GM21390 (cell line): ENCODE measurements around the gene GMDS.
"Not testable (repeated sequence)": the region's sequence is repeated elsewhere in the genome, so short reads cannot be mapped to it uniquely, and the experiment has no call there.

Experiments used
- ATAC-seq: cut with Tn5 transposase; IDR thresholded peaks from one replicate; pipeline ENCODE4 v1.9.1; 2021; ENCODE audit not compliant: unreplicated experiment

The GMDS gene

DNA sequence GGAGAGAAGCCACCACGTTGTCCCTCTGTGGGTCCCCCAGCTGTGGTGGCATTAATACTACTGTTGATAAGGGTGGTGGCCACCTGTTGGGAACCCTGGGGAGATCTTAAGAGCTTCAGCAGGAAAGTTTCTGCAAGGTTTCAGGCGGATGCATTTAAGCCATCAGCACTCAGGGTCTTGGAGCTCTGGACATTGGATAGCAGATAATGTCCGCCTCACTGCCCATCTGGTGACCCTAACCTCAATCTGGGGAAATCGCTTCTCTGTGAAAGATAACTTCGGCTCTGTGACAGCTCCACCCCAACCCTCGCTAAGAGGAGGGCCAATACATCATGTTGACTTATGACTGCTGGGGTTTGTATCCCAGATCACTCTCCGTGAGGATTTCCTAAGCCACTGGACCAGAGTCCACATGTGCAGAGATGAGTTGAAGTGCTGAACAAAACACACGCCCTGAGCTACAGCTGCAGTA is 542.8 kb downstream of the GMDS start:
- no peak for ATAC-seq

DNA sequence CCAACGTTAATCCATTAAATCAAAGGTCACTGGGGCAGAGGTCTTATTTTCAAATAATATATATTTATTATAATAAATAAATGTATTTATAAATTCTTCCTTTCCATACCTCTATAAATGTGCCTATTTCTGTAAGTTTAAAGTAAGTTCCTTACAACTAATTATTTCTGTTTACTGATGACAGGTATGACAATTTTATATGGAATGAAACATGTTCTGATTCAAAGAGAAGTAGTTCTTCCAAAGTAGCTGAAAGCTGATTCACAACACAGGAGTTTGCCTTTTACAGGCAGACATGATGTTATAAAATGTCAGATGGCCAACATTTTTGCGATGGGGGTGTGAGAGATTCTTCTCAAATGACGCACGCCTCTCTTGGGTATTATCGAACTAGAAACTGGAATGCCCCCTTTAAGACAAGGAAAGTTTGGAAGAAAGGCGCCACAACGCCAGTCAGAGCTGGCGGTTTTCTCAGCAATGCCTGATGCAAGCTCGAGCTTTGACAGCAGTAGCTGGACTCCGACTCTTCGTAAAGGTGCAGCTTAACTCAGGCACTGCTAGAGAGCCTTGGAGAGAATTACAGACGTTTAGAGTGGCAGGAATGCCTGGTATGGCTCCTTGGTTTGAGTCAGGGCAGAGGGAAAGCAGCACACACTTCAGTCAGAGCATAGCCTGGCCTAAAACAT is 543.6 kb downstream of the GMDS start:
- ATAC-seq = no peak

DNA sequence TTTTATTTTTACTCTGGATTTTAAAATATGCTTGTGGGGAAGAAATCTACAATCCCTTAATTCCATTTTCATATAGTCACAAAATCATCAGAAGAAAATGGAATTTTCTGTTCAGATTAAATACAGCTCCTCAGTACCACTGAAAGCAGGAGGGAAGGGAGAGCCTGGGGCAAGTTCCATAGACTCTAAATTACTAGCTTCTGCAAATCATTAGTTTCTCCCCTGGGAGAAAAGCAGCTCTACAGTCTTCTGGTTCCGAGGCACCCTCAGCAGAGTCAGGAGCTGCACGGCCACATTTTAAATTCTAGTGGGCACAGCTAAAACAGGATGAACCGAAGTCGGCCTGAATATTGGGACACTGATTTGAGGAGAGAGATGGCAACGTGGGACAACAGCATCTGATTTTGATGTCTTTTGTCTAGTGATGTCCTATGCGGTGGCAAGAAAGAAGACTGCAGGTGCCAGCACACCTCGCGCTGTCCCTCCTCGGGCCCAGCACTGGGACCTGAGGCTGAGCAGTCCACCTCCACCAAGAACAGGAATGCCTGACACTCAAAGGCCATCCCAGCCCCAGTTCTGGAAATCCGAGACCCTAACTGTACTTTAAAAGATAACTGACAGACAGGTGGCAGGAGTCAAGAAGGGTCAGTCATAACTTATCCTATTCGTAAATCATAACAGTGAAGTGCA is 545.0 kb downstream of the GMDS start:
- no peak for ATAC-seq

DNA sequence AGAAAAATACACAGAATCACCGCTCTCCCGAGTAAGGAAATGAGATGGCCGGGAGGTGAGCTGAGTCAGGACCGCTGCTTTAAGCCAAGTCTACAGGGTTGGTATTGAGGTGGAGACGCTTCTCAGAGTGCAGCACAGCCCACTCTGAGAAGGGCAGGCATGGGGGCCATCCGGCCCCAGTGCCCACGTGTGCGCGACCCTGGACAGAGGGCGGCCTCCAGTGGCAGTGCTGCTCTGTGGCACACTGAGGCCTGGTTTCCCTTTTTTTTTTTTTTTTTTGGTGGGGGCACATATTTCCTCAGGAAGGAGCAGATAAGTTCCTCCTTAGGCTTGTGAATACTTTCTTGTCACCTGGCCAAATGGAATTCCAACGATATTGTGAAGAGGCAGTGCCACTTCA is 546.9 kb downstream of the GMDS start:
- ATAC-seq = no peak

DNA sequence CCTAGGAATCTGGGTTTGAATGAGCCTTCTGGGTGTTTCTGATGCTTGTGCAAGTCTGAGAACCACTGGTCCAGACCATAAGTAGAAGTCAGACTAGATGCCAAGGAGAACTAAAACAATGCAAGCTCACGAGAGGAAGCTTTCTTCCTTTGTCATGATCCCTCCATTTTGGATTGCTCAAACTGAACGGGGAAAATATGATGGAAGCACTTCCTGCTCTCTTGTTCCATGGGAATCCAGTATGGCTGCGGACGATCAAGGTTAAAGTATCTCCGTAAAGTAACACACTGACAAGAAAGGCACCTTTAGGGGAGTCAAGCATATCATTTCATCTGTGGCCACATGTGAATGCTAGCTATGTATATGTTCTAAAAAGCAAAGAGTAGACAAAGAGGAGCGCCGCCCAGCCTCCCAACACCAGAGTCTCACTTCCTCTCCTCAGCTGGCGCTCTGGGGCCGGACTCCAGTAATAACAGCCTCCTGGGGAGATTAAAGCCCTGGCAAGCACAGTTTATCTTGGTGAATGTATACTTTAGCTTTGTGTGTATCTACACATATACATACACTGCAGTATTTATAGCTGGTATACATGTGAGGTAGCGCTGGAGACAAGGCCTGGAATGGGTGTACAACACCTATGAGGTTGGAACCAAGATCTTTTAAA is 547.6 kb downstream of the GMDS start:
- no peak for ATAC-seq

DNA sequence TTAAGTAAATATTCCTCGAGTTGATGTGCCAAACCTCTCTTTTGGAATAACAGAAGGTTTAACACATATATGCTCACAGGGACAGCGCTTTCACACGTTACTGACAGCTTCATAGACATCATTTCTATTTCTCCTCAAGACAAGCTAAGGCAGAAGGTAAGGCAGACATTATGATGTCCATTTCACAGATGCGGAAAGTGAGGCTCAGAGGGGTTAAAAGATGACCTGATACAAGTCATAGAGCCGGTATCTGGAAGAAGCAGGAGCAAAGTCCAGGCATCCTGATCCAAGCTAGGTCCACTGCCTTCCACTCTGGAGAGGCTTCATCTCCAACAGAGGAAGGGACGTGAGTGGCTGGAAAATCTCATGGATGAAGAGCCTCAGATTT is 548.9 kb downstream of the GMDS start:
- ATAC-seq = no peak

DNA sequence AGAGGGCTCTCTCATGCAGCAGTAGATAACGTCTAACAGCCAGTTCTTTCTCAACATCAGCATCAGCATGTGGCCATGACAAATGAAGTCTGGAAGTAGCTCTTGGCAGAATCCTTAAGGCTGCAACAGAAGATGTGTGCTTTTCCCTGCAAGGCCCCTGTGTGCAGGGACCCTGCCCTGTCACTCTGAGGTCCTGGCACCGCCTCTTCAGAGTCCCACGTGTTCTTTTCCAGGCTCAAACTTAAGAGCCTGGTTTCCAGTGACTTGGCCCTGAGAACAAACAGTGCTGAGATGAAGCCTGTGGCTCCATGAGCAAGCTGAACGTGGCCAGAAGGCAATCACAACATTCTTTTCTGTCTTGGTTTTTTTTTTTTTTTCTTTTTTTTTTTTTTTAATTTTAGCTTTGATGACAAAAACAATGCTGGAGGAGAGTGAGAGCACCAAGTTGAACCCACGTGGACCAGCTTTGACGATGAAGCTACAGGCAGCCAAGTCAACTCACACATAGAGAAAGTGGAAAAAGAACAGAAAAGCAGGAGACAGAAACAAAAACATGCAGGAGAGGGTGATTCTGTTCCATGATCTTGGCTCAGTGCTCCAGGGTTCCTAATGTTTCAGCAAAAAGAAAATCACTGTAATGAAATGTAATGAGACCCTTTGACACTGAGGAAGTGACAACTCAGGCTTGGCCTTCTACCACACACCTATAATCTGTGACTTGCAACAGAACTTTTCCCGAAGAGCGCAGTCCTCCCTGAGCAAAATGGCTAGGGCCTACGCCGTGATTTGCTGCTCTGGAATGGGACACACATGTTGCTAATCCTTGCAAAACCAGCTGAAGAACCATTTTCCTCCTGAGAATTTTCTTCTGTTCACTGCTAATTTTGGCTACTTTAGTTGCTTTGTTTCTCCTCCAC is 549.6 kb downstream of the GMDS start:
- no peak for ATAC-seq

DNA sequence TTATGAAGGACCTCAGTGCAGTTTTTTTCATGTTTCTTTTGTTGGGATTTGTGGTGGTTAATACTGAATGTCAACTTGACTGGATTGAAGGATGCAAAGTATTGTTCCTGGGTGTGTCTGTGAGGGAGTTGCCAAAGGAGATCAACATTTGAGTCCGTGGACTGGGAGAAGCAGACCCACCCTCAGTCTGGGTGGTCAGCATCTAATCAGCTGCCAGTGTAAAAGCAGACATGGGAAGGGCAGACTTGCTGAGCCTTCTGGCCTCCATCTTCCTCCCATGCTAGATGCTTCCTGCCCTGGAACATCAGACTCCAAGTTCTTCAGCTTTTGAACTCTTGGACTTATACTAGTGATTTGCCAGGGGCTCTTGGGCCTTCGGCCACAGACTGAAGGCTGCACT is 553.6 kb downstream of the GMDS start:
- ATAC-seq = not testable (repeated sequence)

DNA sequence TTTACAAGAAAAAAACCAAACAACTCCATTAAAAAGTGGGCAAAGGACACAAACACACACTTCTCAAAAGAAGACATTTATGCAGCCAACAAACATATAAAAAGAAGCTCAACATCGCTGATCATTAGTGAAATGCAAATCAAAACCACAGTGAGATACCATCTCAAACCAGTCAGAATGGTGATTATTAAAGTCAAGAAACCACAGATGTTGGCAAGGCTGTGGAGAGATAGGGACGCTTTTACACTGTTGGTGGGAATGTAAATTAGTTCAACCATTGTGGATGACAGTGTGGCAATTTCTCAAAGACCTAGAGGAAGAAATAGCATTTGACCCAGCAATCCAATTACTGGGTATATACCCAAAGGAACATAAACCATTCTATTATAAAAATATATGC is 554.7 kb downstream of the GMDS start:
- ATAC-seq = not testable (repeated sequence)

DNA sequence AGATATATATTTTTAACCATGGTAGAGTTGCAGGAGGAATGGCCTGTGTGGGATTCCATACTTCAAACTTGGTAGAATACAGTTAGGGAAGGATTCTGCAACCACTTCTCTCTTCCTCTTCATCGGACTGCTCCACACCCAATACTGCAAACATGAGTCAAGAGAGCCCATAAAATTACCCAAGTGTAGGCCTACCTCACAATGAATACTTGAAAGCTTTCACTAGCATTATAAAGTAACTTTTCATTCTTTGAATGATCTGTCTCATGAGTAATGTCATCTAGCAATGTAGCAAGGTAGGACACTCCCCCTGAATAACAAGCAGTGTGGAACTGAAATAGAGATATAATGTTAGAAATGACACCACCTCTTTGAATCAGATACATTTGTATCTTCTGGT is 556.3 kb downstream of the GMDS start:
- ATAC-seq = no peak

DNA sequence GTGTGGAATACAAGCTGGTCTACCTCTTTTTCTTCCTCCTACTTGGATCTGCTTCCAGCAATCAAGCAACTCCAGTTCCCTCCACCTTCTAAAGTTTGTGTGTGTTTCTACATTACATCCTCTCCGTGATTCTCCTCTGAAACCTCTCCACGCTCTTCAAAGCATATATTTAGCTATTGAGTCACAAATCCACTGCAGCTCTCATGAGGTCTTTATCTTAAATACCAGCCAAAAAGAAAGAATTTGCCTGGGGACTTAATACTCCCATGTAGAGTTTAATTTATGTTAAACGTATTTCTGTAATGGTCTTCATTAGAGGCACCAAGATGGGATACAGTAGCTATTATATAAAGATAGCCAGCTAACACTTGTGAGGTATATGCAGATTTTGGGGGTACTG is 557.0 kb downstream of the GMDS start:
- ATAC-seq = no peak

DNA sequence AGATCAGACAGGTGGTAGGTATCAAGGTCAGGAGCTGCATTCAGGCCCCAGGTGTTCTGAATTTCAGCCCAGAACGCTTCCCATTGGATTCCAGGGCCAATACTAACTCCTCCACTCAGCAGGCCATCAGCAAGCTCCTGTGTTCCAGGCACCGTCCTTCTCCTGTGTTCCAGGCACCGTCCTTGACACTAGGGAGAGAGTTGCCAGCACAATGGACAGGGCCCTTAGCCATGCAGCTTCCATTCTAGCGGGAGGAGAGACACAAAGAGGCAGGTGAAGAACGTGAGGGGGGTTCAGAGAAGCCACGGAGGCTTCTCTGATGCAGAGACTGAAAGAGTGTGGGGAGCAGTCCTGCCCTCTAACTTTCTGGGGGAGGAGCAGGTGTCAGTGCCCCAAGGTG is 558.0 kb downstream of the GMDS start:
- no peak for ATAC-seq

DNA sequence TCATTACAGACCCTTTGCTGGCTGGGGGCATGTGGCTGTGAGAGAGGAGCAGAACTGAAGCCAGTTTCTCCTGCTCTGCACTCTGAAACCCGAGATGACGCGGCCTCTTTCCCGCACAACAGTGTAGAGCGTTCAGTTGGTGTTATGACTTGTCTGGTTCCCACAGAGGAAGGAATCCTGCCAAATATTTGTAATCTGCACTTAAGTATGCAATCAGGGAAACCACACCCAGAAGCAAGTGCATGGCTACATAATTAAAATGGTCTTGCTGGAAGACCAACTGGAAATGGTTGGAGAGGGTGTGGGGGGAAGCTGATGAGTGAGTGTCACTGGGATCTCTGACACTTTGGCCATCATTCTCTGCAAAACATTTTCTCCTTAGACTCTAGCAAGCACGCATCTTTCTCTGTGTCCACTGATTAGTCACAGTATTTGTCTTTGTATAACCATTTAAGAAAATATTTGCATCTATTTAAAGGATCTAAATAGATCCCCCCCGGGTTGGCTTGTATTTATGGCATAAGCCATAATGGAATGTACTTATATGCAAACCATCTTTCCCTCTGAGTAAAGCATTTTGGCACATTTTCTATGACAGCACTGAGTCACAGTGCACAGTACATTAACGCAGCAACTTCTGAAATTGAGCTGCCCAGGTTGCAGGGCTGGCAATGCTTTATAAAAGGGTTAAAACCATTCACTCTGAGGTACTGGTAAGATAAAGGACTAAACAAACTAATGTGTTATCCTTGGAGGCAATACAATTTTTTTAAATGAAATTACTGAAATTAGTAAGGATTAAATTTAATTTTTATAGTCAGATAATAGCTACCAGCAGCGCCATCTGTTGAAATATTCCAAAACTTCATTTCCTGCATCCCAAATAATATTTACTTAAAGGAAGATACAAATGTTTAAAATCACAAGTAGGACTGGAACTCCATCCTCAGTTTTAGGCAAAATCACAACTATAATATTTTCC is 559.0 kb downstream of the GMDS start:
- no peak for ATAC-seq

DNA sequence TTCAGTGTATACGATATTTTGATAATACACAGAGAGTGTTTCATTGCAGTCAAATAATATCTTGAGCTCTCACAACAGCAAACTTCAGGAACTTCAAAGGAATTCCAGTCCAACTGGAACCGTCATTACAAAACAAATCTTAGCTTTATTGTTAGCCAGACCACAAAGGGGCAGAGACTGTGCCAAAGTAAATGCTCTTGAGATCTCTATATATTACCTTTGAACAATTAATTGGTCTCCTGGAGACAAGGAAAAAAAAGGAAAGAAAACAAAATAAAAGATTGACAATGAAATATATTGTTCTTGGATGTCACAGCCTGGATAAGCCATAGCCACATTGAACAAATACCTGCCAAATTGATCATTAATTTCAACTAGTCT is 565.7 kb downstream of the GMDS start:
- ATAC-seq = no peak

DNA sequence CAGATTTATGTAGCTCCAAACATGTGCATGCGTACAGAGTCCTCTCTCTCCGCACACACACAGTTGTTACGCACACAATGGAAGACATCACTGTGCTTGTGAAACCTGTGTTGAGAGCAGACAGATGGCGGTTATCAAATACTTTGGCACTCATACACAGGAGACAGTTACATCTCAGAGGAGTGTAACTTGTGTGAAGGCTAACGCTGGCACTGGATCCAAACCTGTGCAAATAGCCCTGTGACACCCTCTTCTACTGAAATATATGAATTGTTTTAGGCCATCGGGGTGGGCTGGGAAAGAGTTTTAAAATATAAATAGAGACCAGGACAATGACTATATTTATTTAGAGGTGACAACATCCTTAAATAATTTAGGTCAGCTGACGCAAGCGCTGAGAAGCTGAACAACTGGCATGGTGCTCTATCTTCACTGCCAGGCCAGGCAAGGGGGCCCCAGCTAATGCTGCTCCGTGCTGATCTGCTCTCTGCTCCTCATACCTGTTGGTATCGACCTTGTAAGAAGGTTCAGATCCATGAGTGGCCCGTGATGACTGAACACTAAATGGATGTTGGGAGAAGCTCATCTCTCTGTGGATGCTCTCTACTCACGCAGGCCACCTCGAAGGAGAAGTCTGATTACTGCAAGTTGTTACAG is 566.2 kb downstream of the GMDS start:
- ATAC-seq = no peak

DNA sequence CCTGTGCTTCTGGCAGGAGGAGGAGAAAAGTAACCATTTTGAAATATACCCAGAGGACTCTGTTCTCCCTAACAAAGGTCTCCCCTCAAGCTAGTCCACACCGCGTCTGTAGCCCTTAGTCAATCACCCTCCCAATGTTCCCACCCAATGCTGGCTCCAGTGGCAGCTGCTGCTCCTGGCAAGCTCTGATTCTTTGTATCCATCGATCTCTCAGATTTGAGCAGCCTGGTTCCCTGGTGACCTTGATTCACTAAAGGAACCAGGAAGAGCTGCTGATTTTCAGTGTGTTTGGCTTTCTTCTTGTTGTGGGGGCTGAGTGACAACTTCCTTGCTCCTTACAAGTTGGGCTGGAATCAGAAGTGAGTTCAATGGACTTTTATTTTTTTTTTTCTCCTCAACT is 567.2 kb downstream of the GMDS start:
- no peak for ATAC-seq

DNA sequence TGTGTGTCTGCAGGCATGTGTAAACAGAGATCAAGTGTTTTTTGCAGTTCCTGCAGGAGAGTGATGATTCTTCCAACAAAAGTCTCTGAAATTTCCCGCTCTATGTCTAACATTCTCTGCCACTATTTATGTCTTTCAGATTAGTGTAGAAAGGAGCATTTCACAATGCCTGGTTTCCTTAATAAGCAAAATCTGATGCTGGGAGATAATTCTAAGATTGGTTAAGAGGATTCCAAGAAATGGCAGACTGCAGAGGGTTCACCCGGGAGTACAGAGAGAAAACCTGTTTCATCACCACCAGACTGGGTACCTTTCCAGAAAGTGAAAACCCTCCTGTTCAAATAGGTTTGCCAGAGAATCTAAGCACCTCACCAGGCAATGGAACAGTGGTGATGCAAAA is 573.0 kb downstream of the GMDS start:
- ATAC-seq = no peak

DNA sequence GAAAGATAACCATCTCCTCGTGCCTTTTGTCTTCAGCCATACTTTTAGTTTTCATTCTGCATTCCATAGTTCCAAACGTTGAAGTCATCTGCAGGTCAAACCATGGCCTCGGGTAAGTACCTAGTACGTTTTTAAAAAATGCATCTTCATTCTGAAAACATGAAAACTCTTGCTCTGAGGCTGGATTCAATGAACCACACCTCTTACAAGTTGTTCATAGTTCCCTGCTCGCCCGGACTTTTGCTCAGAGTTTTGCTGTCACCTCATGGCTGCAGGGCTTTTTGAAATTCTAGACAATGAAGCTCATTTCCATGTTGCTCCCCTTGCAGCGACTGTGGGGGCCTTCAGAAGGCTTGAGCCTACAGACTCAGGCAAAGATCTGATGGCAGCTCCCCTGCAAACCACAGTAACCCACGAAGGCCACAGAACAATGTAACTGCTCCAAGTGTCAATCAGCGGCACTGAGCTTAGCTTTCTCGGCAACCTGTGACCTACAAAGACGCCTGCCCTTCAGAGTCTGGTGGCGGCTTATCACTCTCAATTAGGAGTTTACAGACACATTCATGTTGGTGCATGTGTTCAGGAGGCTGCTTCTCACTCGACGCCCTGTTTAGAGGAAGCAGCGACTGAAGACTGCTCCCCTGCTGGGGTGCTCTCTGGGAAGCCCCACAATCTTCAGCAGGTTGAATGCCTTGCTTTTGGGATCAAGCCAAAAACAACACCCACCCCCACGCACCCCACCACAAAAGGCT is 574.5 kb downstream of the GMDS start:
- ATAC-seq = no peak

DNA sequence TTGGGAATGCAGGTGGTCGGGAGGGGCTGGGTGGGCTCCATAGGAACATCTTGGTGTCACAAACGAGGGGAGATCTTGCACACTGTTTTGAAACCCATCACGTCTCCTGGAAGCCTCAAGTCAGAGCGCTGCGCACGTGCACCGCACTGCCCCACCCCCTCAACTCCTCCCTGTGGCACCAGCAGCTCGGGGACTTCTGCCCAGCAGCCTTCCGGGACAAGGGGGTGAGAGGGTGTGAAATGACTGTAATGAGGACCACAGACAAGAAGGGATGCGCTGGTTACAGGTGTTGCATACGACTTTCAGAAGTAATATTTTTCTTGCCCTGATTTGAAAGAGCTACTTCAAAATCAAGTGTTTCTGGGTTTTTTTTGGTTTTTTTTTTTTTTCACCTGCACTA is 575.4 kb downstream of the GMDS start:
- ATAC-seq = no peak
